CD4-positive, alpha-beta T cell treated with Interleukin-15 for 1 hour (primary cell): ENCODE data around the gene ESPN.
"Not testable (repeated sequence)": the region's sequence is repeated elsewhere in the genome, so short reads cannot be mapped to it uniquely, and the experiment has no call there.

Experiments used
- DNase-seq: peaks from one replicate; pipeline ENCODE4 v3.0.0-alpha.2; 2020

The ESPN gene

GRCh38 chr1:6448749-6449631, 24.4 kb downstream of the ESPN start:
- peak; percentile 25 for DNase-seq

GRCh38 chr1:6450005-6450450, 25.5 kb downstream of the ESPN start:
- DNase-seq, result no peak

- not testable (repeated sequence) for DNase-seq
Observed at GRCh38 chr1:6450486-6450885, 25.9 kb downstream of the ESPN start.

- no peak for DNase-seq
Observed at GRCh38 chr1:6450943-6451373, 26.4 kb downstream of the ESPN start.

- not testable (repeated sequence) for DNase-seq
Observed at GRCh38 chr1:6453895-6454855, 29.6 kb downstream of the ESPN start.

- DNase-seq, result peak; percentile 22
Observed at GRCh38 chr1:6454856-6455751, 30.5 kb downstream of the ESPN start.

- DNase-seq, result not testable (repeated sequence)
Observed at GRCh38 chr1:6455752-6456520, 31.4 kb downstream of the ESPN start.

- no peak for DNase-seq
Observed at GRCh38 chr1:6456800-6457466, 32.4 kb downstream of the ESPN start.

- DNase-seq, result peak; percentile 67
Observed at GRCh38 chr1:6459850-6460265, 35.3 kb downstream of the ESPN start.

GRCh38 chr1:6460301-6461050, 35.9 kb downstream of the ESPN start:
- peak; percentile 91 for DNase-seq

GRCh38 chr1:6461051-6461530, 36.5 kb downstream of the ESPN start:
- no peak for DNase-seq

GRCh38 chr1:6461538-6462411, 37.2 kb downstream of the ESPN start:
- no peak for DNase-seq

- no peak for DNase-seq
Observed at GRCh38 chr1:6462412-6463119, 38.0 kb downstream of the ESPN start.

GRCh38 chr1:6463120-6463412, 38.5 kb downstream of the ESPN start:
- DNase-seq, result no peak

GRCh38 chr1:6464514-6464836, 39.9 kb downstream of the ESPN start:
- DNase-seq, result no peak

- no peak for DNase-seq
Observed at GRCh38 chr1:6464915-6465314, 40.3 kb downstream of the ESPN start.

GRCh38 chr1:6465461-6466005, 41.0 kb downstream of the ESPN start:
- DNase-seq, result no peak

GRCh38 chr1:6466023-6466422, 41.4 kb downstream of the ESPN start, which contains the start of gene TNFRSF25:
Gene TNFRSF25 (minus strand): TSS chr1:6466173. CDS start chr1:6466107, 66 bp downstream.
- DNase-seq, result peak; percentile 57
